Left lung (tissue), 10 donors: ENCODE measurements around the gene CADM4. TPM values are rescaled to one million over a fixed set of nuclear protein-coding genes. Genes with fewer than 3 reads are reported as not detected.
"Not testable (repeated sequence)": the region's sequence is repeated elsewhere in the genome, so short reads cannot be mapped to it uniquely, and the experiment has no call there.

Experiments
- ATAC-seq: fragments of 200-7000 bp; cut with Tn5 transposase; one replicate; pipeline ENCODE4 v1.9.1; 2020; ENCODE audit warnings: moderate library complexity
- DNase-seq, 4 donors: peaks; one replicate each; pipeline ENCODE4 v3.0.0-alpha.2; 2013 to 2020
- H3K27ac ChIP-seq, 2 donors: fragments of 200-600 bp; sonication (generic) in 1 of 2; one replicate each; pipeline versions ENCODE4 v1.5.0 to v1.8.0; 2020 to 2021
- H3K27me3 ChIP-seq, 2 donors: fragments of 200-600 bp; sonication (generic) in 1 of 2; one replicate each; pipeline versions ENCODE4 v1.5.0 to v1.8.0; 2020 to 2021
- H3K36me3 ChIP-seq, 2 donors: fragments of 200-600 bp; sonication (generic) in 1 of 2; one replicate each; pipeline versions ENCODE4 v1.5.0 to v1.8.0; 2020 to 2021
- H3K4me1 ChIP-seq, 2 donors: fragments of 200-600 bp; one replicate each; pipeline ENCODE4 v1.8.0; 2021
- H3K4me3 ChIP-seq, 2 donors: fragments of 200-600 bp; sonication (generic) in 1 of 2; one replicate each; pipeline versions ENCODE4 v1.5.0 to v1.8.0; 2020 to 2021; ENCODE audit warnings: mild to moderate bottlenecking in 1 of 2
- H3K9me3 ChIP-seq, 2 donors: fragments of 200-600 bp; sonication (generic) in 1 of 2; one replicate each; pipeline versions ENCODE4 v1.5.0 to v1.8.0; 2020 to 2021
- CTCF ChIP-seq, 2 donors: fragments of 200-600 bp; sonication (generic) in 1 of 2; IDR thresholded peaks; one replicate each; pipeline versions ENCODE4 v1.5.0 to v1.8.0; 2021; ENCODE audit warnings: antibody characterized with exemption in 2 of 2
- intact Hi-C, 2 donors: fragments of 100-400 bp; cut with DNase I; formaldehyde crosslinking; loops; one replicate each; pipeline versions ENCODE4 v1.11.2 to v1.14.2; 2022
- polyA plus RNA-seq, 6 donors: library from polyadenylated mRNA; unstranded; fragments of 120-200 nt; gene quantifications; one replicate each; pipeline ENCODE4 v1.2.1, GENCODE V29; 2013; ENCODE audit not compliant: insufficient read length in 6 of 6
- total RNA-seq, 2 donors: library from RNA; stranded (reverse); fragmentation: NEBNext Ultra II Directional; extraction: Animal tissue kit (Norgen Biotek cat#: 25700); gene quantifications; one replicate each; pipeline ENCODE4 v1.2.1, GENCODE V29; 2021
- donor health status: DM: no; HTN: yes; CAD: no.
- donor health status: DM: no; HTN: no; CAD: no.

CADM4 gene
- total and polyA plus RNA-seq, 8 donors: 4.7 to 24.0 (median 19.6) TPM

DNA sequence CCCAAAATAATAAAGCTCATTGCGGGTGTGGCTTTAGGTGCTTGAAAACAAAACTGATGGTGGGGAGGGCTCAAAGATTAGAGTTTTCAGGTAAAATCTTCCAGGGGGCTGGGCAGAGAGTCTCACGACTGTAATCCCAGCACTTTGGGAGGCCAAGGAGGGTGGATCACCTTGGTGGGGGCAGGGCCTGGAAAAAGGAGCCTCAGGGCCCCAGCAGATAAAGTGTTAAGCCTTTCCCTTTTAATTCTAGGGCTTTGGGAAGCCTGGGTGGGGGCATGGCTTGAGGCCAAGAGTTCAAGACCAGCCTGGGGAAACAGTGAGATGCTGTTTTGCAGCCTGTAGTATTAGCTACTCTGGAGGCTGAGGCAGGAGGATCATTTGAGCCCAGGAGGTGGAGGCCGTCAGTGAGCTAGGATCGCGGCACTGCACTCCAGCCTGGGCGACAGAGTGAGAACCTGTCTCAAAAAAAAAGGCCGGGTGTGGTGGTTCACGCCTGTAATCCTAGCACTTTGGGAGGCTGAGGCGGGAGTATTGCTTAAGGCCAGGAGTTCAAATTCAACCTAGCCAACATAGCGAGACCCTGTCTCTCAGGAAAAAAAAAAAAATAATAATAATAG lies 45.5 kb downstream of the CADM4 start:
- H3K4me3 ChIP-seq: peak overlapping the region; percentile 64 to 82
- no peak for TF ChIP-seq CTCF (IDR thresholded peaks at IDR 0.05)

GRCh38 chr19:43592800-43593350 lies 46.8 kb downstream of the CADM4 start:
- DNase-seq (no peak), ATAC-seq (no peak)
- no peaks in the 10 kb centered on the region for H3K27me3 ChIP-seq
- intact Hi-C loops: no loop called here
- H3K36me3 ChIP-seq: peaks cover 0 to 45% of the 10 kb centered on the region in 2 donors
- H3K4me1 ChIP-seq: peaks cover 16 to 35% of the 10 kb centered on the region in 2 donors
- no peak for TF ChIP-seq CTCF (IDR thresholded peaks at IDR 0.05)
- no peak overlapping the region for H3K4me3 ChIP-seq
- H3K27ac ChIP-seq: no peak overlapping the region
- H3K9me3 ChIP-seq: no peaks in the 10 kb centered on the region

More for the DNA sequence above, 45.5 kb downstream of the CADM4 start:
- Histone ChIP-seq H3K9me3 (no peaks in the 10 kb centered on the region), H3K4me1 (peaks cover 16 to 44% of the 10 kb centered on the region in 2 donors), H3K36me3 (peaks cover 0 to 54% of the 10 kb centered on the region in 2 donors), H3K27me3 (no peaks in the 10 kb centered on the region), H3K27ac (peak overlapping the region in 1 of 2 donors; percentile 96)
- ATAC-seq (no peak), DNase-seq (no peak)
- intact Hi-C loops: no loop called here

- ATAC-seq: no peak
- no peaks in the 10 kb centered on the region for H3K27me3 ChIP-seq
- peaks cover 13 to 28% of the 10 kb centered on the region in 2 donors for H3K4me1 ChIP-seq
- peaks cover 0 to 45% of the 10 kb centered on the region in 2 donors for H3K36me3 ChIP-seq
- DNase-seq: no peak
- no peaks in the 10 kb centered on the region for H3K9me3 ChIP-seq
- intact Hi-C loops: no loop called here
- H3K4me3 ChIP-seq: no peak overlapping the region
- no peak for TF ChIP-seq CTCF (IDR thresholded peaks at IDR 0.05)
- no peak overlapping the region for H3K27ac ChIP-seq
Observed at GRCh38 chr19:43591904-43592772, 47.5 kb downstream of the CADM4 start.

GRCh38 chr19:43589678-43590077 lies 50.0 kb downstream of the CADM4 start:
- Histone ChIP-seq H3K27me3 (no peaks in the 10 kb centered on the region), H3K4me3 (no peak overlapping the region), H3K36me3 (peaks cover 0 to 57% of the 10 kb centered on the region in 2 donors), H3K27ac (no peak overlapping the region), H3K9me3 (no peaks in the 10 kb centered on the region), H3K4me1 (peaks cover 9 to 13% of the 10 kb centered on the region in 2 donors)
- intact Hi-C loops: no loop called here
- ATAC-seq: no peak
- no peak for TF ChIP-seq CTCF (IDR thresholded peaks at IDR 0.05)
- DNase-seq: no peak

DNA sequence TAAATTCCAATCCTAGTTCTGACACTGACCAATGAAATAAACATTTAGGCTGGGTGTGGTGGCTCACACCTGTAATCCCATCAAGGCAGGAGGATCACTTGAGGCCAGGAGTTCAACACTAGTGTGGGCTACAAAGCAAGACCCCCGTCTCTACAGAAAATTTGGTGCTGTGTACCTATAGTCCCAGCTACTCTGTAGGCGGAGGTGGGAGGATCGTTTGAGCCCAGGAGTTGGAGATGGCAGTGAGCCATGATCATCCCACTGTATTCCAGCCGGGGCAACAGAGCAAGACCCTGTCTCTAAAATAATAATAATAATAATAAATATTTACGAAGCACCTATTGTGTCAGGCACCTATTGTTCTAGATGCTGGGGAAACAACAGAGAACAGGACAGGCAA lies 50.4 kb downstream of the CADM4 start:
- H3K9me3 ChIP-seq: no peaks in the 10 kb centered on the region
- no peak overlapping the region for H3K27ac ChIP-seq
- no peak for DNase-seq
- peaks cover 5 to 9% of the 10 kb centered on the region in 2 donors for H3K4me1 ChIP-seq
- H3K4me3 ChIP-seq: no peak overlapping the region
- intact Hi-C loops: no loop called here
- no peak for ATAC-seq
- peaks cover 0 to 57% of the 10 kb centered on the region in 2 donors for H3K36me3 ChIP-seq
- TF ChIP-seq CTCF (IDR thresholded peaks at IDR 0.05): no peak
- H3K27me3 ChIP-seq: no peaks in the 10 kb centered on the region

- ATAC-seq, intact Hi-C loops: not testable (repeated sequence)
Observed at GRCh38 chr19:43587029-43587428, 52.6 kb downstream of the CADM4 start.

More at GRCh38 chr19:43587029-43587428, 52.6 kb downstream of the CADM4 start:
- H3K4me3 ChIP-seq, H3K27ac ChIP-seq, H3K4me1 ChIP-seq, H3K9me3 ChIP-seq, DNase-seq, H3K27me3 ChIP-seq: not testable (repeated sequence)
- peaks cover 0 to 36% of the 10 kb centered on the region in 2 donors for H3K36me3 ChIP-seq
